ENCODE results near the gene FXYD2.

GRCh38 chr11:117781627-117782026 is 42.9 kb downstream of the FXYD2 start:
- TF ChIP-seq CTCF (IDR thresholded peaks at IDR 0.05) (no peak), POLR2A (IDR thresholded peaks at IDR 0.05) (no peak)

All from lower leg skin (tissue), 3 donors.